ENCODE results near the gene PDCD5.
"Not testable (repeated sequence)": the region's sequence is repeated elsewhere in the genome, so short reads cannot be mapped to it uniquely, and the experiment has no call there.

The PDCD5 gene

GRCh38 chr19:32580353-32580900, 563 bp upstream of the PDCD5 start:
- DNase-seq, result no peak

GRCh38 chr19:32581705-32582179, 752 bp downstream of the PDCD5 start:
- peak; percentile 60 to 61 for DNase-seq

GRCh38 chr19:32587747-32588504, 6.9 kb downstream of the PDCD5 start:
- DNase-seq, result not testable (repeated sequence)

GRCh38 chr19:32594021-32594420, 13.0 kb downstream of the PDCD5 start:
- no peak for DNase-seq

GRCh38 chr19:32595491-32595890, 14.5 kb downstream of the PDCD5 start:
- no peak for DNase-seq

- DNase-seq, result no peak
Observed at GRCh38 chr19:32598022-32598421, 17.0 kb downstream of the PDCD5 start.

- no peak for DNase-seq
Observed at GRCh38 chr19:32599258-32599657, 18.3 kb downstream of the PDCD5 start.

- peak; percentile 33 to 55 for DNase-seq
Observed at GRCh38 chr19:32599736-32600157, 18.8 kb downstream of the PDCD5 start.

GRCh38 chr19:32603961-32604360, 23.0 kb downstream of the PDCD5 start:
- DNase-seq, result no peak

GRCh38 chr19:32605544-32605943, 24.6 kb downstream of the PDCD5 start:
- no peak for DNase-seq

GRCh38 chr19:32606289-32606688, 25.3 kb downstream of the PDCD5 start:
- DNase-seq, result no peak

GRCh38 chr19:32607479-32607878, 26.5 kb downstream of the PDCD5 start:
- no peak for DNase-seq

GRCh38 chr19:32611161-32611560, 30.2 kb downstream of the PDCD5 start:
- no peak for DNase-seq

- no peak for DNase-seq
Observed at GRCh38 chr19:32613008-32613407, 32.0 kb downstream of the PDCD5 start.

- DNase-seq, result no peak
Observed at GRCh38 chr19:32614916-32615315, 33.9 kb downstream of the PDCD5 start.

- no peak for DNase-seq
Observed at GRCh38 chr19:32615569-32615968, 34.6 kb downstream of the PDCD5 start.

- DNase-seq, result no peak
Observed at GRCh38 chr19:32619051-32619685, 38.2 kb downstream of the PDCD5 start.

GRCh38 chr19:32622002-32622401, 41.0 kb downstream of the PDCD5 start:
- DNase-seq, result no peak

GRCh38 chr19:32624410-32624809, 43.4 kb downstream of the PDCD5 start:
- DNase-seq, result no peak

GRCh38 chr19:32626969-32627368, 46.0 kb downstream of the PDCD5 start:
- no peak for DNase-seq

GRCh38 chr19:32627714-32628270, 46.8 kb downstream of the PDCD5 start:
- no peak for DNase-seq

- no peak for DNase-seq
Observed at GRCh38 chr19:32630338-32630737, 49.3 kb downstream of the PDCD5 start.

- no peak for DNase-seq
Observed at GRCh38 chr19:32631381-32631780, 50.4 kb downstream of the PDCD5 start.

Measured in inflammatory macrophage treated with lipopolysaccharide for 1 hour (primary cell).